LNCAP (cell line): Measurements from ENCODE around the gene SNRPB.
A peak's percentile ranks its signal among the peaks of the same experiment; 100 is the strongest.

ENCODE experiments used
- TF ChIP-seq, protein P1 (sequence below): fragments of 450-650 bp; IDR thresholded peaks from 2 replicates; pipeline ENCODE4 v1.5.1; 2017; ENCODE audit warnings: mild to moderate bottlenecking

Gene SNRPB

GRCh38 chr20:2453792-2454191 lies 16.8 kb downstream of the SNRPB start:
- TF ChIP-seq, protein P1, sequence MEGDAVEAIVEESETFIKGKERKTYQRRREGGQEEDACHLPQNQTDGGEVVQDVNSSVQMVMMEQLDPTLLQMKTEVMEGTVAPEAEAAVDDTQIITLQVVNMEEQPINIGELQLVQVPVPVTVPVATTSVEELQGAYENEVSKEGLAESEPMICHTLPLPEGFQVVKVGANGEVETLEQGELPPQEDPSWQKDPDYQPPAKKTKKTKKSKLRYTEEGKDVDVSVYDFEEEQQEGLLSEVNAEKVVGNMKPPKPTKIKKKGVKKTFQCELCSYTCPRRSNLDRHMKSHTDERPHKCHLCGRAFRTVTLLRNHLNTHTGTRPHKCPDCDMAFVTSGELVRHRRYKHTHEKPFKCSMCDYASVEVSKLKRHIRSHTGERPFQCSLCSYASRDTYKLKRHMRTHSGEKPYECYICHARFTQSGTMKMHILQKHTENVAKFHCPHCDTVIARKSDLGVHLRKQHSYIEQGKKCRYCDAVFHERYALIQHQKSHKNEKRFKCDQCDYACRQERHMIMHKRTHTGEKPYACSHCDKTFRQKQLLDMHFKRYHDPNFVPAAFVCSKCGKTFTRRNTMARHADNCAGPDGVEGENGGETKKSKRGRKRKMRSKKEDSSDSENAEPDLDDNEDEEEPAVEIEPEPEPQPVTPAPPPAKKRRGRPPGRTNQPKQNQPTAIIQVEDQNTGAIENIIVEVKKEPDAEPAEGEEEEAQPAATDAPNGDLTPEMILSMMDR, result no peak

- TF ChIP-seq, protein P1, result peak; percentile 87
Observed at GRCh38 chr20:2451939-2452732, 18.5 kb downstream of the SNRPB start.

DNA sequence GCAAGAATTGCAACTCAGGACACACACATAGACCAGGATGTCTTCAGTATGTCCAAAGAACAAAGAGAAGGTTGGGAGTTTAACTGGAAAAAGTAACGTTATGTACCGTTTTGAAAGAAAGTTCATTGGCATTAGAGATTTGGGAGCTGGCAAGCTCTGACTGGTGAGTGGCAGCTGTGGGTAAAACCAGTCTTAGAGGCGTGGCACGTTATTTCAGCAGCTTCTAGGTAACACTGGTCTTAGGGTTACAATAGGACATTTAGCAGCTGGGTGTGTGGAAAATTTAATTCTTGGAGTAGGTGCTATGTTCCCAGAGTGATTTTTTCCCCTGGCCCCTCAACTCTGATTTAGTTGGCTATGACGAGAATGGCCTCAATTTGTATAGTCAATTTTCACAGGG lies 19.2 kb downstream of the SNRPB start:
- TF ChIP-seq, protein P1, result no peak

DNA sequence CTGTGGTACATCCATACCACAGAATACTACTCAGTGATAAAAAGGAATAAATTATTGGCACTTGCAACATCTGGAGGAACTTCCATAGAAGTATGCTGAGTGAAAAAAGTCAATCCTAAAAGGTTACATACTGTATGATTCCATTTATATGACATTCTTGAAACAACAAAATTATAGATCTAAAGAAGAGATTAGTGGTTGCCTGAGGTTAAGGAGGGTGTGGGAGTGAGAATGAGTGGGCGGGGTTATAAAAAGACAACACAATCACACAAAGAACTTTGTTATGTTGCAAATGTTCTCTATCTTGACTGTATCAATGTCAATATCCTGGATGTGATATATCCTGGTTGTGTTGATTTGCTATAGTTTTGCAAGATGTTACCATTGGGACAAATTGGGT lies 21.2 kb downstream of the SNRPB start:
- TF ChIP-seq, protein P1, result no peak

- TF ChIP-seq, protein P1, result no peak
Observed at GRCh38 chr20:2446845-2447244, 23.7 kb downstream of the SNRPB start.

GRCh38 chr20:2431185-2431584 lies 39.4 kb downstream of the SNRPB start:
- TF ChIP-seq, protein P1, result no peak

DNA sequence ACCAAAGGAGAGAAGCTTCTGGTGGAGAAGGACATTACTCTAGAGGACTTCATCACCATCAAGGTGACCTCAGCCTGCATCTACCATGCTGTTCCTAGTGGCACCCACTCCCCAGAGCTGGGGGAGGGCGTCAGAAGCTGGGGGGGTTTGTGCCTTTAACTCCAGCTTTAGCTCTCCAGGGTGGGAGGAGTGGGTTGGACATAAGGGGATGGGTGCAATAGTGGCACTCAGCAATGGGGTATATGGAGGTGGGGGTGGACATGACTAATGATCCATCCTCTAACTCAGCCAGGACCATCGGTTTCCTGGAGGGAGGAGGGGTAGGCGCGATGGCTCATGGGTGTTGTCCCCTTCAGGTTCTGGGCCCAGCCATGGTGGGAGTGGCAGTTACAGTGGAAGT lies 40.1 kb downstream of the SNRPB start:
- TF ChIP-seq, protein P1, result no peak

DNA sequence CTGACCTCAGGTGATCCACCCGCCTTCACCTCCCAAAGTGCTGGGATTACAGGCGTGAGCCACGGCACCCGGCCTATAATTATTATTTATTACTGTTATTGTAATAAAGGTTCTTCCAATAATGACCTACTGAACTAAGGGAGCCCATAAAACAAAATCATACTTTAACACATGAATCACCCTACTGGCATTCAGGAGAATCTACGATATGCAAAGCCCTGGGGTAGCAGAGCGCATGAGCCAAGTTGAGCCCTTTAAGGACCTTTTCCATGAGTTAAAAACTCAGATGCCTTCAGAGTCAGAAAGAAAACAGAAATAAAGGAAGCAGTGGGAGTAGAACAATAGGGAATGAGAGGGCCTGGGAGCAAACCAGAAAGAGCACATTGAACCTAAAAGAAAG lies 41.5 kb downstream of the SNRPB start:
- TF ChIP-seq, protein P1, result no peak
